Measurements from ENCODE around the gene FRMD3.

Gene FRMD3

GRCh38 chr9:83435301-83435700 lies 102.9 kb downstream of the FRMD3 start:
- no peak for DNase-seq (ENCODE audit: low read depth in 1 of 2, low spot score in 1 of 2)
- no peak for TF ChIP-seq JUND (IDR thresholded peaks at IDR 0.05; ENCODE audit: low read depth)
- in situ Hi-C loops (cut with HindIII; ENCODE audit: low pct_unique_long_range_greater_than_20kb, low sequenced_read_pairs) = no loop called here

- no peak for TF ChIP-seq JUND (IDR thresholded peaks at IDR 0.05; ENCODE audit: low read depth)
- no peak for DNase-seq (ENCODE audit: low read depth in 1 of 2, low spot score in 1 of 2)
- in situ Hi-C loops (cut with HindIII; ENCODE audit: low pct_unique_long_range_greater_than_20kb, low sequenced_read_pairs) = no loop called here
Measured at GRCh38 chr9:83434254-83434653, 103.9 kb downstream of the FRMD3 start.

DNA sequence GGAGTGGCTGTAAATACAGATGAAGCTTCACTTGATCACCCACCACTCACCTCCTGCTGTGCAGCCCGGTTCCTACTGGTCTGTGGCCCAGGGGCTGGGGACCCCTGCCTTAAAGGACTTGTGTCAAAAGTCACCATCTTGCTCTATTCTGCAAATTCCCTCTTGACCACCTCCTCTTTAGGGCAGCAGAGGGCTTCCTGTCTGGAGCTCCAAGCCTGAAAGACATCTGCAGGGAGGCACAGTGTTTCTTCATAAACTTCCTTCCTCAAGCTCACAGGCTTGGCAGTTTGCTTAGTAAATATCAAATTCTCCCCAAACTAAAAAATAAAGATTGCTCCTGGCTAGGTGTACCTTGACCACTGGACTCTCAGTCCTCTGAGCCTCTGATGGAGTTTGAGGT lies 104.4 kb downstream of the FRMD3 start:
- no peak for DNase-seq (ENCODE audit: low read depth in 1 of 2, low spot score in 1 of 2)
- TF ChIP-seq JUND (IDR thresholded peaks at IDR 0.05; ENCODE audit: low read depth) = no peak
- in situ Hi-C loops (cut with HindIII; ENCODE audit: low pct_unique_long_range_greater_than_20kb, low sequenced_read_pairs) = no loop called here

- no peak for DNase-seq (ENCODE audit: low read depth in 1 of 2, low spot score in 1 of 2)
- TF ChIP-seq JUND (IDR thresholded peaks at IDR 0.05; ENCODE audit: low read depth) = no peak
- in situ Hi-C loops (cut with HindIII; ENCODE audit: low pct_unique_long_range_greater_than_20kb, low sequenced_read_pairs) = no loop called here
Measured at GRCh38 chr9:83432877-83433550, 105.2 kb downstream of the FRMD3 start.

GRCh38 chr9:83432104-83432627 lies 106.0 kb downstream of the FRMD3 start:
- in situ Hi-C loops (cut with HindIII; ENCODE audit: low pct_unique_long_range_greater_than_20kb, low sequenced_read_pairs) = no loop called here
- DNase-seq (ENCODE audit: low read depth in 1 of 2, low spot score in 1 of 2) = peak; percentile 44 to 94
- no peak for TF ChIP-seq JUND (IDR thresholded peaks at IDR 0.05; ENCODE audit: low read depth)

- peak in 1 of 2 experiments; percentile 74 for DNase-seq (ENCODE audit: low read depth in 1 of 2, low spot score in 1 of 2)
- in situ Hi-C loops (cut with HindIII; ENCODE audit: low pct_unique_long_range_greater_than_20kb, low sequenced_read_pairs) = no loop called here
- no peak for TF ChIP-seq JUND (IDR thresholded peaks at IDR 0.05; ENCODE audit: low read depth)
Measured at GRCh38 chr9:83431101-83432060, 106.8 kb downstream of the FRMD3 start.

DNA sequence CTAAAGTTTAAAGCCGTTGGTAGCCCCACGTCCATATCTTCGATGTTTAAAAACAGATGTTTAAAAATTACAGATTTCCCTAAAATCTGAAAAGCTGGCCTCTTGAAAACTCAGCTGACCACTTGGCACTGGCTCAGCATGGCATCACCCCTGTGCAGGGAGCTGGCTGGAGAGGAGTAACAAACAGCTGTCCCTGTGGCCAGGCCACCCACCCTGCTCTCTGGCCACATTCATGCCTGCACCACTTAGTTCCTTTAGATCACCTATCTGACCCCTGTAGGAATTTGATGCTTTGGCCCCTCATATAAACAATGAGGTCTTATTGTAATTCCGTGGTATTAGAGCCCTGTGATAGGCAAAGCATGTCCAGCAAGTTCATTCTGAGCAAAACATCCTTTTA lies 107.5 kb downstream of the FRMD3 start:
- no peak for DNase-seq (ENCODE audit: low read depth in 1 of 2, low spot score in 1 of 2)
- in situ Hi-C loops (cut with HindIII; ENCODE audit: low pct_unique_long_range_greater_than_20kb, low sequenced_read_pairs) = no loop called here
- no peak for TF ChIP-seq JUND (IDR thresholded peaks at IDR 0.05; ENCODE audit: low read depth)

DNA sequence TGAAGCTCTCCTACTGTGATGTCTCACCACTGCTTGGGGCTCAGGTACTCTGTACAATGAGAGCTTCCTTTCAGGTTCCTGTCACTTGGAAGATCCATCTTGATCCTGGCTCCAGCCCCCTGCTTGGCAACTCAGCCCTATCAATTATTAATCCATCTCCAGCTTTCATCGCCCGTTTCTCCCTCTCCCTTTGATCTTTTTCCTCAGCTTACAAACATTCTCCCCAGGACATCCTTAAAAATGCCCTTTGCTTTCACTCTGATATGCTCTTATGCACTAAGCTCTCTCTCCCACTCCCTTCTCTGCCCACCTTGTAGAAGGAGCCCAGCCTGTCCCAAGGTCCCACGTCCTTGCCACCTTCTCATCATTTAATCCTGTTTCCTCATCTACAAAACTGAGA lies 109.0 kb downstream of the FRMD3 start:
- TF ChIP-seq JUND (IDR thresholded peaks at IDR 0.05; ENCODE audit: low read depth) = no peak
- in situ Hi-C loops (cut with HindIII; ENCODE audit: low pct_unique_long_range_greater_than_20kb, low sequenced_read_pairs) = no loop called here
- DNase-seq (ENCODE audit: low read depth in 1 of 2, low spot score in 1 of 2) = no peak

DNA sequence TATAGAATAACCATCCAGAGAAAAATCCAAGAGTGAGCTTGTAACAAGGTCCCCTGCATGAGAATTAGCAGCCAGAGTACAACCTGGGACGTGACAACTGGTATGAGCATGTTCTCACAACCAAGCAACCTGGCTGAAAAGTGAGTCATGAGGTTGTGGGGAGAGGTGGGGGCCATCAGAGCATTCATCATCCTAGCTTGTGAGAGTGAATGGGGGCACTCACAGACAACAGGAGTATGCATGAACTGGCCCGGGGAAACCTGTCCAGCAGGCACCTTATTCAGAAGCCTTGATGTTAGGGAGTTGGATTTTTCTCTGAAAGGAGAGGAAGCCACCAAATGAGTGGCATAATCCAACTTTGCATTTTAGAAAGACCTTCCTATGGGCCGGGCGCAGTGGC lies 113.0 kb downstream of the FRMD3 start:
- TF ChIP-seq JUND (IDR thresholded peaks at IDR 0.05; ENCODE audit: low read depth) = no peak
- no peak for DNase-seq (ENCODE audit: low read depth in 1 of 2, low spot score in 1 of 2)
- in situ Hi-C loops (cut with HindIII; ENCODE audit: low pct_unique_long_range_greater_than_20kb, low sequenced_read_pairs) = no loop called here

- TF ChIP-seq JUND (IDR thresholded peaks at IDR 0.05; ENCODE audit: low read depth) = no peak
- in situ Hi-C loops (cut with HindIII; ENCODE audit: low pct_unique_long_range_greater_than_20kb, low sequenced_read_pairs) = no loop called here
- DNase-seq (ENCODE audit: low read depth in 1 of 2, low spot score in 1 of 2) = peak in 1 of 2 experiments; percentile 33
Measured at GRCh38 chr9:83424831-83425230, 113.4 kb downstream of the FRMD3 start.

- in situ Hi-C loops (cut with HindIII; ENCODE audit: low pct_unique_long_range_greater_than_20kb, low sequenced_read_pairs) = no loop called here
- no peak for DNase-seq (ENCODE audit: low read depth in 1 of 2, low spot score in 1 of 2)
- no peak for TF ChIP-seq JUND (IDR thresholded peaks at IDR 0.05; ENCODE audit: low read depth)
Measured at GRCh38 chr9:83423815-83424707, 114.1 kb downstream of the FRMD3 start.

DNA sequence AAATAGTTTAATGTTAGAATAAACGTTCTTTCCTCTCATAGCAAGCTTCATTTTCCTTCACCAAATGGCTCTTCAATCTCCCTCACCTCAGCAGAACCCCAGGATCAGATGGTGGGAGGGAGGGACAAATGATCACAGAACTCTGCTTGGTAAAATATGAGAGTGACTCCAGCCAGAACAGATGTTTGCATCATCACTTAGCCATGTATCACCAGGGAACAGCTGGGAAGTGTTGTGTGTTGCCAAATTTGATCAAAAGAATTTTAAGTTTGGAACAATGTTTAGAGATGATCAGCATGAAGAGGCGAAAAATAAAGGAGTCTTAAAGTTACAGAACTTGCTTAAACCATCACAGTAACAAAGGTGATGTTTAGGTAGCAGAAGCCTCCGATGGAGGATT lies 115.7 kb downstream of the FRMD3 start:
- TF ChIP-seq JUND (IDR thresholded peaks at IDR 0.05; ENCODE audit: low read depth) = no peak
- DNase-seq (ENCODE audit: low read depth in 1 of 2, low spot score in 1 of 2) = no peak
- in situ Hi-C loops (cut with HindIII; ENCODE audit: low pct_unique_long_range_greater_than_20kb, low sequenced_read_pairs) = no loop called here

Measured in T47D (cell line).